ENCODE results near the gene HESX1. TPM values are rescaled to one million over a fixed set of nuclear protein-coding genes. Genes with fewer than 3 reads are reported as not detected.
A peak's percentile ranks its signal among the peaks of the same experiment; 100 is the strongest.

Gene HESX1
- total and polyA plus RNA-seq, 2 of the 8 experiments (the other 6 are each of a cell fraction or from before 2014, with no cell fraction given) = 7.1 to 12.0 TPM

GRCh38 chr3:57165641-57166040 is 34.1 kb downstream of the HESX1 start:
- FAIRE-seq (peak; percentile 39), DNase-seq (ENCODE audit: low read depth in 1 of 2, low spot score in 2 of 2) (no peak)
- Histone ChIP-seq H4K20me1 (replicated peaks in 1 of 2; ENCODE audit: control insufficient read depth in 1 of 2, insufficient read depth in 2 of 2, low read length in 2 of 2) (peaks cover 0 to 10% of the 10 kb centered on the region in 2 experiments), H3K27me3 (replicated peaks in 1 of 4; ENCODE audit: control insufficient read depth in 3 of 4, extremely low read depth in 1 of 4, insufficient read depth in 3 of 4, low read length in 3 of 4) (peaks cover 6 to 28% (median 23%) of the 10 kb centered on the region in 4 experiments), H2AK5ac (ENCODE audit: low read depth, low read length) (no peak overlapping the region), H3K14ac (ENCODE audit: insufficient read length) (no peak overlapping the region), H3K56ac (replicated peaks; ENCODE audit: insufficient read length, low read depth, low read length) (no peak overlapping the region), H3K27ac (ENCODE audit: low read depth, low read length) (no peak overlapping the region), H3K9ac (replicated peaks in 1 of 4; ENCODE audit: extremely low read depth in 1 of 4, low read depth in 3 of 4, low read length in 3 of 4) (no peak overlapping the region), H3K79me2 (ENCODE audit: control insufficient read depth in 1 of 2, insufficient read depth in 2 of 2, low read length in 2 of 2) (peaks cover 0 to 23% of the 10 kb centered on the region in 2 experiments; a peak in 2 of 4 replicates), H3K9me3 (ENCODE audit: insufficient read depth in 2 of 2, low read depth in 1 of 2, low read length in 1 of 2) (no peaks in the 10 kb centered on the region), H2AFZ (ENCODE audit: low read length) (no peak overlapping the region), H4K8ac (ENCODE audit: extremely low read depth, insufficient read depth, low read length) (no peak overlapping the region), H2BK12ac (ENCODE audit: low read depth, low read length) (no peak overlapping the region), H3K4ac (replicated peaks; ENCODE audit: insufficient read length, low read depth, low read length) (no peak overlapping the region), H2BK20ac (ENCODE audit: low read length) (no peak overlapping the region), H3K4me1 (replicated peaks in 1 of 4; ENCODE audit: control insufficient read depth in 3 of 4, insufficient read depth in 4 of 4, low read length in 3 of 4) (peaks cover 13 to 39% (median 22%) of the 10 kb centered on the region in 4 experiments), H3K36me3 (ENCODE audit: control insufficient read depth in 2 of 4, insufficient read depth in 4 of 4, low read length in 3 of 4) (no peaks in the 10 kb centered on the region), H3K23me2 (ENCODE audit: low read depth, low read length) (peaks cover 13% of the 10 kb centered on the region), H3K18ac (ENCODE audit: extremely low read depth, low read length) (no peak overlapping the region), H4K5ac (ENCODE audit: insufficient read length, low read depth, low read length) (no peak overlapping the region), H4K91ac (replicated peaks; ENCODE audit: insufficient read length, low read length) (no peak overlapping the region), H2BK5ac (ENCODE audit: low read depth, low read length) (0 out of 2 replicates have a peak overlapping the region, but pooled peaks have one; percentile 19), H3K4me2 (ENCODE audit: insufficient read depth in 1 of 2, low read depth in 2 of 2, low read length in 2 of 2) (peak overlapping the region in 1 of 2 experiments; percentile 92; a peak in 1 of 4 replicates), H2BK120ac (replicated peaks; ENCODE audit: low read depth, low read length) (no peak overlapping the region), H3K79me1 (ENCODE audit: low read depth, low read length) (peaks cover 4% of the 10 kb centered on the region; the same call in 1 of the 2 replicates), H3K23ac (ENCODE audit: insufficient read length) (no peak overlapping the region), H3K4me3 (ENCODE audit: extremely low read depth in 1 of 4, insufficient read depth in 2 of 4, low read depth in 3 of 4, low read length in 4 of 4) (0 out of 8 replicates have a peak overlapping the region, but pooled peaks of 1 of the 4 experiments have one; percentile 78), H2BK15ac (ENCODE audit: low read length) (peak overlapping the region; percentile 48; the same call in 1 of the 2 replicates)
- ChIA-PET CTCF (ENCODE audit: partially characterized antibody) (interaction anchor here (0.8 to 6.6 kb wide), 4 partner anchors 30 to 66 kb away, joined by 3 to 64 read pairs (median 3); no protein-coding TSS in a partner anchor), POLR2A (ENCODE audit: partially characterized antibody) (interaction anchor here (1.2 to 3.2 kb wide), 3 partner anchors 33 to 39 kb away, joined by 3 to 12 read pairs (median 9); no protein-coding TSS in a partner anchor)
- 64% methylated on average over 4 of the region's 4 CpGs; no CpG with 5 or more reads in 1 of the 2 experiments for WGBS, 2 experiments (ENCODE audit: extremely low coverage in 1 of 2, insufficient coverage in 1 of 2, insufficient read length in 1 of 2, insufficient replicate concordance in 2 of 2, low coverage in 1 of 2, low lambda C conversion rate in 2 of 2, missing lambda C conversion rate in 1 of 2)
- TF ChIP-seq JUN (IDR thresholded peaks at IDR 0.05; ENCODE audit: low read depth, low read length) (no peak), TAF1 (IDR thresholded peaks at IDR 0.05; ENCODE audit: low read depth, low read length) (no peak), YY1 (IDR thresholded peaks at IDR 0.05; ENCODE audit: low read depth, low read length) (no peak), TBP (IDR thresholded peaks at IDR 0.05; ENCODE audit: low read depth, low read length) (no peak), SIRT6 (IDR thresholded peaks at IDR 0.05; ENCODE audit: low read length) (no peak), FOSL1 (IDR thresholded peaks at IDR 0.05; ENCODE audit: insufficient read depth, low read depth, low read length) (no peak)

All from H1 (cell line).